ENCODE data around the gene CAPN14. TPM values are rescaled to one million over a fixed set of nuclear protein-coding genes. Genes with fewer than 3 reads are reported as not detected.

CAPN14 gene
- total RNA-seq, 1 donor from 2014 or later: 0.14 TPM

DNA sequence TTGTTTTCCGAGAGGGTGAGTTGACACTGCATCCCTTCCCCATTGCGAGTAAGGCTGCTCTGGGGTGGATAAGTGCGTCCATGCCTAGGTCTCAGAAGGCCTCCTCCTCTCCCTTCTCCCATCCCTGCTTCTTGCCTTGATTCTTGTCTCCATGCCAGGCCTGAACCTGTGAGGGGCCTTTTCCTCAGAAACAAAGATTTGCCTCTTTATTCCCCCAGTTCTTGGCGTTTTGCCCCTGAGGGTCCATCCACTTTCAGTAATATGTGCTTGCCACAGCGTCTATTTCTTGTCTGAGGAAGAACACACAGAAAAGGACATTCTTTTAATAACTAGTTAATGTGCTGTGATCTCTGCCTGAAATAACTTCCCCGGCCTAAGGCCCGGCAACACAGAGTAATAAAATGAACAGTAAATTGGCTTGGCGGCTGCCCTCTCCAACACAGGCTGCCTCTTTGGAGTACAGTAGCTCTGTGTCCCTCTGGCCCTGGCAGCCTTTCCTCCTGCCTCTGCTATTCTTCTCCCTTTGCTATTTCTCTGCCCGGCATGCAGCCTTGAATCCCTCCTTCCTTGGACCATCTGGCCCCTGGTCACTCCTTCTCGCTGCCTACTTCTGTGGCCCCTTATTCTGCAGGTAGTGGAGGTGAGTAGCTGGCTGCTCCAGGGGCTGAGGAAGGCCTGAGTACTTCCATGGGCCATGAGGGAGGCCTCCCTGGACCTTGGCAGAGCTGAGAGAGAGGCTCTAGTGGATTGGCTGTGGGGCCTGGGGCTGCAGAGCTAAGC lies 21.0 kb upstream of the CAPN14 start:
- Mint-ChIP-seq H3K4me3 (ENCODE audit: unreplicated experiment) (no peak overlapping the region), H3K27me3 (ENCODE audit: low read depth, unreplicated experiment) (no peaks in the 10 kb centered on the region), H3K36me3 (ENCODE audit: low read depth, unreplicated experiment) (peaks cover 2% of the 10 kb centered on the region), H3K9me3 (ENCODE audit: unreplicated experiment) (no peaks in the 10 kb centered on the region), H3K27ac (ENCODE audit: unreplicated experiment) (no peak overlapping the region), H3K4me1 (ENCODE audit: low read depth, unreplicated experiment) (peaks cover 20% of the 10 kb centered on the region)
- peaks cover 22% of the 10 kb centered on the region for H3K4me1 ChIP-seq (ENCODE audit: insufficient read depth, low read length)
- H3K4me3 ChIP-seq (ENCODE audit: insufficient read depth, low read depth, low read length): no peak overlapping the region
- no peak overlapping the region for H3K4me2 ChIP-seq (ENCODE audit: low read length)
- H4K20me1 ChIP-seq (ENCODE audit: insufficient read depth, low read length): peaks cover 70% of the 10 kb centered on the region
- no peak for TF ChIP-seq EZH2 (IDR thresholded peaks at IDR 0.05; ENCODE audit: insufficient read depth, low read length)
- TF ChIP-seq, protein P1, sequence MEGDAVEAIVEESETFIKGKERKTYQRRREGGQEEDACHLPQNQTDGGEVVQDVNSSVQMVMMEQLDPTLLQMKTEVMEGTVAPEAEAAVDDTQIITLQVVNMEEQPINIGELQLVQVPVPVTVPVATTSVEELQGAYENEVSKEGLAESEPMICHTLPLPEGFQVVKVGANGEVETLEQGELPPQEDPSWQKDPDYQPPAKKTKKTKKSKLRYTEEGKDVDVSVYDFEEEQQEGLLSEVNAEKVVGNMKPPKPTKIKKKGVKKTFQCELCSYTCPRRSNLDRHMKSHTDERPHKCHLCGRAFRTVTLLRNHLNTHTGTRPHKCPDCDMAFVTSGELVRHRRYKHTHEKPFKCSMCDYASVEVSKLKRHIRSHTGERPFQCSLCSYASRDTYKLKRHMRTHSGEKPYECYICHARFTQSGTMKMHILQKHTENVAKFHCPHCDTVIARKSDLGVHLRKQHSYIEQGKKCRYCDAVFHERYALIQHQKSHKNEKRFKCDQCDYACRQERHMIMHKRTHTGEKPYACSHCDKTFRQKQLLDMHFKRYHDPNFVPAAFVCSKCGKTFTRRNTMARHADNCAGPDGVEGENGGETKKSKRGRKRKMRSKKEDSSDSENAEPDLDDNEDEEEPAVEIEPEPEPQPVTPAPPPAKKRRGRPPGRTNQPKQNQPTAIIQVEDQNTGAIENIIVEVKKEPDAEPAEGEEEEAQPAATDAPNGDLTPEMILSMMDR (IDR thresholded peaks at IDR 0.05; ENCODE audit: insufficient read depth, low read depth, low read length): no peak
- FAIRE-seq (no peak), DNase-seq (ENCODE audit: low read depth) (no peak)
- no peak overlapping the region for H3K9ac ChIP-seq (ENCODE audit: low read length)
- H3K79me2 ChIP-seq (ENCODE audit: insufficient read depth, low read length): peaks cover 66% of the 10 kb centered on the region
- H3K9me3 ChIP-seq (ENCODE audit: insufficient read depth, low read depth, low read length): no peaks in the 10 kb centered on the region
- no peak overlapping the region for H3K27ac ChIP-seq (ENCODE audit: low read depth, low read length)
- no peaks in the 10 kb centered on the region for H3K27me3 ChIP-seq (ENCODE audit: insufficient read depth, low read length)
- no peaks in the 10 kb centered on the region for H3K36me3 ChIP-seq (ENCODE audit: insufficient read depth, low read length)
- no peak overlapping the region for H2AFZ ChIP-seq (ENCODE audit: low read depth, low read length)

DNA sequence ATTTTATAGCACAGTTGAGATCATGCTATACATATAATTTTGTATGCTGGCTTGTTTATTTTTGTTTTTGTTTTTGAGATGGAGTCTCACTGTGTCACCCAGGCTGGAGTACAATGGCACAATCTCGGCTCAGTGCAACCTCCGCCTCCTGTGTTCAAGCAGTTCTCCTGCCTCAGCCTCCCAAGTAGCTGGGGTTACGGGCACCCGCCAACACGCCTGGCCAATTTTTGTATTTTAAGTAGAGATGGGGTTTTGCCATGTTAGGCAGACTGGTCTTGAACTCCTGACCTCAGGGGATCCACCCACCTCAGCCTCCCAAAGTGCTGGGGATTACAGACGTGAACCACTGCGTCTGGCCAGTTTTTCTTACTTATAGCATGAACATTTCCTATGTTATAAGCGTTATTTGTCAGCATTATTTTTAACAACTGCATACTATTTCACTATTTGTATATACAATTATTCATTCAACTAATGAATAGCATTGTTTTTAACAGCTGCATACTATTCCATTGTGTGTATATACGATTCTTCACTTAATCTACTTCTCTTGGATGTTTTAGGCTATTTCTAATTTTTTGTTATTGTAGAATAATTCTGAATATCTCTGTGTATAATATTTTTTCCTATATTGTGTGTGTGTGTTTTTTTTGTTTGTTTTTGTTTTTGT lies 20.2 kb upstream of the CAPN14 start:
- Histone ChIP-seq H3K9ac (ENCODE audit: low read length) (no peak overlapping the region), H3K27ac (ENCODE audit: low read depth, low read length) (no peak overlapping the region), H3K36me3 (ENCODE audit: insufficient read depth, low read length) (no peaks in the 10 kb centered on the region), H3K4me2 (ENCODE audit: low read length) (no peak overlapping the region), H3K4me3 (ENCODE audit: insufficient read depth, low read depth, low read length) (no peak overlapping the region), H4K20me1 (ENCODE audit: insufficient read depth, low read length) (peaks cover 69% of the 10 kb centered on the region), H2AFZ (ENCODE audit: low read depth, low read length) (no peak overlapping the region), H3K79me2 (ENCODE audit: insufficient read depth, low read length) (peaks cover 66% of the 10 kb centered on the region), H3K9me3 (ENCODE audit: insufficient read depth, low read depth, low read length) (no peaks in the 10 kb centered on the region), H3K4me1 (ENCODE audit: insufficient read depth, low read length) (peaks cover 22% of the 10 kb centered on the region), H3K27me3 (ENCODE audit: insufficient read depth, low read length) (no peaks in the 10 kb centered on the region)
- Mint-ChIP-seq H3K4me3 (ENCODE audit: unreplicated experiment) (no peak overlapping the region), H3K36me3 (ENCODE audit: low read depth, unreplicated experiment) (peaks cover 2% of the 10 kb centered on the region), H3K27ac (ENCODE audit: unreplicated experiment) (no peak overlapping the region), H3K4me1 (ENCODE audit: low read depth, unreplicated experiment) (peaks cover 20% of the 10 kb centered on the region), H3K27me3 (ENCODE audit: low read depth, unreplicated experiment) (no peaks in the 10 kb centered on the region), H3K9me3 (ENCODE audit: unreplicated experiment) (no peaks in the 10 kb centered on the region)
- DNase-seq (ENCODE audit: low read depth): no peak
- FAIRE-seq: no peak
- no peak for TF ChIP-seq EZH2 (IDR thresholded peaks at IDR 0.05; ENCODE audit: insufficient read depth, low read length)
- TF ChIP-seq, protein P1 (IDR thresholded peaks at IDR 0.05; ENCODE audit: insufficient read depth, low read depth, low read length): no peak

Measured in astrocyte (in vitro differentiated cells and primary cell).